Right lobe of liver (tissue), 4 donors: ENCODE data around the gene OR6C3.

Source experiments
- POLR2A ChIP-seq: fragments of 450-650 bp; IDR thresholded peaks from one replicate; pipeline ENCODE4 v1.6.1; 2017; ENCODE audit warnings: antibody characterized with exemption, mild to moderate bottlenecking
- TF ChIP-seq, protein P1 (sequence below), 4 donors: fragments of 200-600 bp in 3 of 4; fragments of 450-650 bp in 1 of 4; IDR thresholded peaks; one replicate each; pipeline versions ENCODE4 v1.5.1 to v1.8.0; 2016 to 2022; ENCODE audit warnings: antibody characterized with exemption in 4 of 4, mild to moderate bottlenecking in 2 of 4
- donor health status: DM: no; HTN: no; CAD: no.
- donor health status: DM: no; HTN: no; CAD: no.
- donor health status: DM: no; HTN: yes; CAD: no.

DNA sequence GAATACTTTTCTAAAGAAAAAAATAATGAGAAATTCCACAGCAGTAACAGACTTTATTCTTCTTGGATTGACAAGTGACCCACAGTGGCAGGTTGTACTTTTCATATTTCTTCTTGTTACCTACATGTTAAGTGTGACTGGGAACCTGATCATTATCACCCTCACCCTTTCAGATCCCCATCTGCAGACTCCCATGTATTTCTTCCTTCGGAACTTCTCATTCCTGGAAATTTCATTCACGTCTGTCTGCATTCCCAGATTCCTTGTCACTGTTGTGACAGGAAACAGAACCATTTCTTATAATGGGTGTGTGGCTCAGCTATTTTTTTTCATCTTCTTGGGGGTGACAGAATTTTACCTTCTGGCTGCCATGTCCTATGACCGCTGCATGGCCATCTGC is 34.5 kb downstream of the OR6C3 start:
- TF ChIP-seq, protein P1, sequence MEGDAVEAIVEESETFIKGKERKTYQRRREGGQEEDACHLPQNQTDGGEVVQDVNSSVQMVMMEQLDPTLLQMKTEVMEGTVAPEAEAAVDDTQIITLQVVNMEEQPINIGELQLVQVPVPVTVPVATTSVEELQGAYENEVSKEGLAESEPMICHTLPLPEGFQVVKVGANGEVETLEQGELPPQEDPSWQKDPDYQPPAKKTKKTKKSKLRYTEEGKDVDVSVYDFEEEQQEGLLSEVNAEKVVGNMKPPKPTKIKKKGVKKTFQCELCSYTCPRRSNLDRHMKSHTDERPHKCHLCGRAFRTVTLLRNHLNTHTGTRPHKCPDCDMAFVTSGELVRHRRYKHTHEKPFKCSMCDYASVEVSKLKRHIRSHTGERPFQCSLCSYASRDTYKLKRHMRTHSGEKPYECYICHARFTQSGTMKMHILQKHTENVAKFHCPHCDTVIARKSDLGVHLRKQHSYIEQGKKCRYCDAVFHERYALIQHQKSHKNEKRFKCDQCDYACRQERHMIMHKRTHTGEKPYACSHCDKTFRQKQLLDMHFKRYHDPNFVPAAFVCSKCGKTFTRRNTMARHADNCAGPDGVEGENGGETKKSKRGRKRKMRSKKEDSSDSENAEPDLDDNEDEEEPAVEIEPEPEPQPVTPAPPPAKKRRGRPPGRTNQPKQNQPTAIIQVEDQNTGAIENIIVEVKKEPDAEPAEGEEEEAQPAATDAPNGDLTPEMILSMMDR (IDR thresholded peaks at IDR 0.05) = no peak
- TF ChIP-seq POLR2A = no peak
